SK-N-SH (cell line): ENCODE data around the gene POU2F3.

ENCODE experiments used
- CTCF ChIP-seq: fragments of 200-600 bp; sonication (generic); IDR thresholded peaks from 2 replicates; pipeline ENCODE4 v1.6.1; 2017; ENCODE audit warnings: antibody characterized with exemption, mild to moderate bottlenecking, moderate library complexity
- EZH2phosphoT487 ChIP-seq: fragments of 200-600 bp; sonication (generic); IDR thresholded peaks from 2 replicates; pipeline ENCODE4 v1.6.1; 2017; ENCODE audit warnings: low read depth, mixed run types, mild to moderate bottlenecking, antibody characterized with exemption, moderate library complexity, borderline replicate concordance
- GATA2 ChIP-seq: sonication (generic); formaldehyde crosslinking; IDR thresholded peaks from 2 replicates; pipeline ENCODE4 v1.5.0; 2020; ENCODE audit warnings: mild to moderate bottlenecking, missing genetic modification reagents
- JUND ChIP-seq: IDR thresholded peaks from 2 replicates; pipeline ENCODE4 v1.4.0; 2012
- NFIC ChIP-seq: IDR thresholded peaks from 2 replicates; pipeline ENCODE4 v1.4.0; 2012; ENCODE audit warnings: borderline replicate concordance
- POLR2AphosphoS5 ChIP-seq: IDR thresholded peaks from 2 replicates; pipeline ENCODE4 v1.6.1; 2012; ENCODE audit warnings: low read depth, low read length
- RAD21 ChIP-seq: IDR thresholded peaks from 2 replicates; pipeline ENCODE4 v1.6.1; 2012; ENCODE audit warnings: mild to moderate bottlenecking, low read length
- REST ChIP-seq: IDR thresholded peaks from 2 replicates; pipeline ENCODE4 v1.6.1; 2012; ENCODE audit warnings: mild to moderate bottlenecking, low read depth, low read length, moderate library complexity
- TAF1 ChIP-seq: IDR thresholded peaks from 2 replicates; pipeline ENCODE4 v1.6.1; 2012; ENCODE audit warnings: low read depth, mild to moderate bottlenecking, low read length, moderate library complexity, borderline replicate concordance
- TEAD4 ChIP-seq: IDR thresholded peaks from 2 replicates; pipeline ENCODE4 v1.4.0; 2012; ENCODE audit warnings: mild to moderate bottlenecking, borderline replicate concordance; ENCODE audit not compliant: insufficient read depth

GRCh38 chr11:120298461-120298860 lies 58.5 kb downstream of the POU2F3 start:
- TF ChIP-seq RAD21 (no peak), EZH2phosphoT487 (no peak), POLR2AphosphoS5 (no peak), NFIC (no peak), GATA2 (CRISPR knock-in tag) (no peak), CTCF (no peak), REST (no peak), TEAD4 (no peak), TAF1 (no peak), JUND (no peak)
